GM18519 (cell line): Measurements from ENCODE around the gene PKHD1.
"Not testable (repeated sequence)": the region's sequence is repeated elsewhere in the genome, so short reads cannot be mapped to it uniquely, and the experiment has no call there.

Experiments used
- ATAC-seq: cut with Tn5 transposase; IDR thresholded peaks from one replicate; pipeline ENCODE4 v1.9.1; 2021; ENCODE audit warnings: mild to moderate bottlenecking, moderate library complexity; ENCODE audit not compliant: unreplicated experiment, low FRiP score

Gene PKHD1

DNA sequence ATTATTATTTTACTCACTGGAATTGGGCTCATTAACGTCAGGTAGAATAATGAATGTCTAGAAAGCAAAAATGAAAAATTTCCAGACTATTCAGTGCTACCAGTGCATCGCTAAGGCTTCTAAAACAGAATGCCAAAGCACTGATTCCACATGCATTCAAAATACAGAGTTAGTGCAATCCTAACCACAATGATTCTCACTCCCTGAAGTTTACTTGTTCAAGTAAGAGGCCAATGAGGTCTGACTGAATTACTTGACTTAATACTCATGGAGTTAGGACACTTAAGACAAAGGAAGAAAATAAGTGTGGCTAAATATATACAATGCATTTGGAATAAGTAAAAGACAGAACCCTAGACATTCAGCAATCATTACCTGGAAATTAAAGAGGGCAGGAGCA is 220.5 kb downstream of the PKHD1 start:
- ATAC-seq: no peak

DNA sequence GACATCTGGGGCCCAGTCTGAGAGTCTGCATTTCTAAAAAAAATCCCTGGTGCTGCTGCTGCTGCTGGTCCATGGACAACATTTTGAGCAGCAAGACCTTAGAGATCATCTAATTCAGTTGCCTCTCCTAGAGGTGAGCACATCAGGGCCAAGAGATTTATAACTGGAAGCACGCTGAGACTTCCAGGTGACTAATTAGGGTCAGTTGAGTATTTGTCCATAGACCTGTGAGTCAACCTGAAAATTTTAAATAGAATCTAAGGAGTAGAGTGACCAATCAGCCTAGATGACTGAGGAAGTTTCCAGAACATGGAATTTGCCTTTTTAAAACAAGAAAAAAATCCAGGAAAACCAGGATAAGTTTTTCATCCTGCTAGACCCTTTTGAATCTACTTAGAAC is 221.4 kb downstream of the PKHD1 start:
- no peak for ATAC-seq

DNA sequence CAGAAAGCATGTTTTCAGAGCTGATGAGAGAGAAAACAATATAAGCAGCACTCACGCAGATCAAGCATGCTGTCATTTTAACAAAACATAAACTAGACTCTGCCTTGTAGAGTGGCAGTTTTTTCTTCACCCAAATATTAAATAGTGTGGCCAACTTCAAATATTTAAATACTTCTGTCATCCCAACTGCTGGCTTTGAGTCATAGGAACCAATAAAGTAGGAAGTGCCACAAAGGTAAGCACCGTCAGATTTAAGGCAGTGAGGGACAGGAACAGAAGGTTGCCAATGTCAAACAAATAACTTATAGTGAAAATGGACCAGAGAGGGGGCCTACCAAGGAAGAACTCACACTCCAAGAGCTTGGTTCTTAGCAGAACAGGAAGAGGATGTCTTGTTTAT is 222.2 kb downstream of the PKHD1 start:
- no peak for ATAC-seq

DNA sequence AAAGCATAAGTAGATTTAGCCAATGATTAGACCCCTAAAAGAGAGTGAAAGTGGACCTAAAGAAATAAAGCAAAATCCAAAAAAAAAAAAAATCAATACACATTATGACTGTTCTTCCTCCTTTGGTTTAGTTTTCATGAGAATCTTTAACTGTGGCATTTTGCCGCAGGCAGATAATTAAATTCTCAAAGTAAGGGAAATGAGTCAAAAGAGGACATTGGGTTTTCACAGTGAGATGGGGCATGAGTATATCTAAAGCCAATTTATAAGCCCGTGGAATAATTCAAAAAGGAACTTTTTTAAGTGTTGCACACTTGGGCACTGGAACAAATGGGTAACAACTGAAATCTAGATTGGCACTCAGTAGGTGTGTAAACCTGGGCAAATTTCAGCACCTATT is 230.3 kb downstream of the PKHD1 start:
- no peak for ATAC-seq

DNA sequence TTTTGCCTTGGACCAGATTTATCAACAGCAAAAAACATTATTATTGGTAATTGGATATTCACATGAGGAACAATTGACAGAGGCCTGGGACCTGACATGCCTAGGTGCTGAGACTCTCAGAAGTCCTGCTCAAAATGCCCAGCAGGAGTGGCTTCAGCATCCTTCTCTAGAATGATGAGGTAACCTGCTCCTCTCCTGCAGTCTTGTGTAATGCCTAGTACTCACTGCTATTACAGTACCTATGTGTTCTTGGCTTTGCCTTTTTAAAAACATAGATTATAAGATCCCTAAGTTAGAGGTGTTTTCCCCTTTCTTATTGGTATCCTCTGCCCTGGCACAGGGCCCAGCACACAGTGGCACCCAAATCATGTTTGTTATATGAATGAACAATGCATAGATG is 230.9 kb downstream of the PKHD1 start:
- ATAC-seq: no peak

DNA sequence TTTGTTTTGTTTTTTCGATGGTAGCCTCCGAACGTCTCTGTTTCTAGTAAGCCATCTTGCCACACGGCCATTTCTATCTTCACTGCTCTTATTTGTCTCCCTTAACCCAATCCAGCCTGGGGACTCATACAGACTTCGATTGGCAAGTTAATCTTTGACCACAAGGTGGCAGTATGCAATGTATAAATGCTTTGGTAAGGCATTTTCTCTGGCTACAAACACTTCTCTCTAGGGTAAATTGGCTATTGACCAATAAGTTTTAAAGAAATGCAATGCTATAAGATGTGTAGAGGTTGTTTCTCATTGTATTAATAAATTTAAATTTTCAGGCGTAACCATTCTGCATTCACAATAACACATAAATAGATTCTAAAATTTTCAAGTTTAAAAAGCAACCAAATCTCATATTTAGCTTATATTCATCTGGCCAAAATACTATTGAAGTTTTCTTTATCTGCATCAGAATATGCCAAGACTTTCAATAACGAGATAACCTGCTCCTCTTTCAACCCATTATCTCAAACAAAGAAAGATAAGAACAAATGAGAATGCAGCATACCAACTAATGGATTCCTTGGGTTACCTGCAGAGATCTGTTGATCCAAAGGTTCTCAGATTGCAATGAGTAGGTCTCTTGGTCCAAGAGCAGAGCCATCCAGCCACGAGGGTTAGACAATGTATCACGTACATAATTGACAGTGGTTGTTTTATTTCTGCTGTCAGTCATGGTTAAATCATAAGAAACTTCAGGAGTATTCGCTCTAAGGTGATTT is 231.9 kb downstream of the PKHD1 start:
- ATAC-seq: peak; percentile 79

DNA sequence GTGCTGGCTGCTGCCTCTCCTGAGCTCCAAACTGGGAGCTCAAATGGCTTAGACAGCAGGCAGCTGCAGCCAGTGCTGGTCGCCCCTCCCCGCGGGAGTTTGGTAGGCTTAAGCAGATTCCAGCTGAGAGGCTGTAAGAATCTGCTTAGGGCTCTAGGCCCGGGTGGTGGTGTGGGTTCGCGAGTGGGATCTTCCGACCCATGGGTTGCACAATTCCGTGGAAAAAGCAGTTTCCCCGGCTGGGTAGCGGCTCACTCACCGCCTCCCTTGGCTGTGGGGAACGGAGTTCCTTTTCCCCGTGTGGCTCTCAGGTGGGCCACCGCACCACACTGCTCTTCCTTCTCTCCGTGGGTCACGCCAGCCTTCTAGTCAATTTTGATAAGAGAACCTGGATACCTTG is 232.5 kb downstream of the PKHD1 start:
- no peak for ATAC-seq

DNA sequence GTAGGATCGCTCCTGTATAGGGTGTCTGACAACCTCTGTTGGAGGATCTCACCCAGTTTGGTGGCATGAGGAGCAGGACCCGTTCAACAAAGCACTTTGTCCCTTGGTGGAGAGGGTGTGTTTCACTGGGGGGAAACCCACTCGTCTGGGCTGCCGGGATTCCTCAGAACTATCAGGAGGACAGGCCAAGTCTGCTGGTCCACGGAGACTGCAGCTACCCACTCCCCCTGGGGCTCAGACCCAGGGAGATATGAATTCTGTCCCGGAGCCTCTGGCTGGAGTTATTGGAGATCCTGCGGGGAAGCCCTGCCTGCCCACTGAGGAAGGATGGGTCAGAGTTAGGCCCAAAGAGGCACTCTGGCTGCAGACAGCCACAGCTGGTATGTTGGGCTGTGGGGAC is 233.1 kb downstream of the PKHD1 start:
- ATAC-seq: no peak

DNA sequence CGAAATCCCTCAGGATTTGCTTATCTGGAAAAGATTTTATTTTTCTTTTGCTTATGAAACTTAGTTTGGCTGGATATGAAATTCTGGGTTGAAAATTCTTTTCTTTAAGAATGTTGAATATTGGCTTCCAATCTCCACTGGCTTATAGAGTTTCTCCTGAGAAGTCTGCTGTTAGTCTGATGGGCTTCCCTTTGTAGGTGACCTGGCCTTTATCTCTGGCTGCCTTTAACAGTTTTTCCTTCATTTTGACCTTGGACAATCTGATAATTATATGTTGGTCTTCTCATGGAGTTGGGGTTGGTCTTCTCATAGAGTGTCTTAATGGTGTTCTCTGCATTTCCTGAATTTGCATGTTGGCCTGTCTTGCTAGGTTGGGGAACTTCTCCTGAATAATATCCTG is 234.3 kb downstream of the PKHD1 start:
- not testable (repeated sequence) for ATAC-seq

DNA sequence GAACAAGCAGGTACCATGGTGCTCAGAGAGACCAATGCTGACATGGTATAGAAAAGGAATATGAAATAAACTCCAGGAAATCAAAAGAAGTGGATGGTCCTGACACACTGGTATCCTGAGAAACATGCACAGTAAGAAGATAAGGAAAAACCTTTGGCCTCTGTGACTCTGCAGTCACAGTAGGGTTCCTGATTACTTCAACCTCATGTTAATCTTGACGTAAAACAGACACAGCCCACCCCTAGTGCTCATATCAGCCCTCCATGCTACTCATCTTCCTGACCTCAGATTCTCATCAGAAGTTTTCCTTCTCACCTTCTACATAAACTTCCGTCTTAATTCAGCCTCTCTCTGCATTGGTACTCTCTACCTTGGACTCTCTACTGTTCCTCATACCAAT is 240.9 kb downstream of the PKHD1 start:
- no peak for ATAC-seq

DNA sequence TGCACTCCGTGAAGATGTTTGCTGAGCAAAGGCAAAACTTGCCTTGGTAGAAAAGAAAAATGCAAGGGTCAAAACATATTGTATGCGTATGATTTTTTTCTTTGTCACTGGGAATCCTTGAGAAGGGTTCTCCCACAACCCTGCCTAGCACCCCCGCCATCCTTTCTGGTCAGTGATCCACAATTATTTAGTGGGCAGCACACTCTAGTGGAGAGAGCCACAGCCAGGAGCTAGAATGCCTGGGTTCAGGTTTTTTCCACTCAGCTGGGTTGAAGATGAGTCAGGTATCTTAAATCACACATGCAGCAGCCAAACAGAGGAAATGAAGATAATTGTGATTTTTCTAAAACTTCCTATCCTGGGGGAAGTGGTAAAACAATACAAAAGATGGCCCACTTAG is 243.1 kb downstream of the PKHD1 start:
- no peak for ATAC-seq

DNA sequence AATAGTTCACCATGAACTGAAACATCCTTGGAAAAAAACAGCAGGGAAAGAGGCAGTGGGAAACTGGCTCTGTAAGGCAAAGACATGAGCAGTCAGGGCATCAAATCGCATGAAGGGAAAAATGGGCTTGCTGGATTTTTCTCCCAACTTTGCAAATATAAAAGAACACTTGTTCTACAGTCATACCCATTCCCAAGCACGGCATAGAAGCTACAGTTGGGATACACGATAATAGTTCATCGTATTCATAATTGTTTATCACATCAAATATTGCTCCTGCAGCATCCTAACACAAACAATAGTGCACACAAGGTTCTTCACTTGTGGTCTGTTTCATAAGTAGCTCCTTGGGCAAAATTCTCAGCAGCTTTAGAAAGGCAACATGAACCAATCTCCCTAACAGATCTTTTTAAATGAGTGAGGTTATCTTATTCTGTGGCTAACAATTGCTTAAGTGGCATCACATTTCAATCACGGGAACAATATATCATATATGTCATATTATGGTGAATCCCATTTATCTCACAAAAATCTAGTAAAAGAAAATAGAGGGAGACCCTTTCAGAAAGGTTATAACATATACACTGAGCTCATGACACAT is 243.9 kb downstream of the PKHD1 start:
- no peak for ATAC-seq

DNA sequence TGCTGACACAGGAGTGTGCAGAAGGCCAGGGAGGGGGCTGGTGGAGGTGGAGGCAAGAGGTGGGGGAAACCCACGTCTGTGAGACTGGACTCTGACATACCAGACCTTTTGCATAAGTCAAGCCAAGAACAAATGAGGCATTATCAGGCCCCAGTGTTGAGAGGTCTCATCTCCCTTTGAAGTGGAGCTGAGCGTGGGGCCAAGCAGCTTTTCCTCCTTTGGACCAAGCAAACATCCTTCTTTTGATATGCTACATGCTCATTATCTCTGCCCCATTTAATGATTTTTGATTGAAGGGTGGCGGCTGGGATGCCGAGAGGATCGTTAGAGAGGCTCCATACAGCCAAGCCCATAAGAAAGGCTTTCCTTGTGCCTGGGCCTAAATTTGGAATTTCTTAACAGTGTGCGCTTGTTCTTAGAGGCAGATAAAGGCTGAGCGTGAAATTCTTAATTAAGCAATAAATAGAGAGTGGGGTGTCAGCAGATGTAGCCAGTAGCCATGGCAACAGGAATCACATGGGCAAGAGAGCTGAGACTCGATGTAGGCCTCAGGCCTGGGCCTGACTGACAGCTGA is 244.5 kb downstream of the PKHD1 start:
- ATAC-seq: no peak

DNA sequence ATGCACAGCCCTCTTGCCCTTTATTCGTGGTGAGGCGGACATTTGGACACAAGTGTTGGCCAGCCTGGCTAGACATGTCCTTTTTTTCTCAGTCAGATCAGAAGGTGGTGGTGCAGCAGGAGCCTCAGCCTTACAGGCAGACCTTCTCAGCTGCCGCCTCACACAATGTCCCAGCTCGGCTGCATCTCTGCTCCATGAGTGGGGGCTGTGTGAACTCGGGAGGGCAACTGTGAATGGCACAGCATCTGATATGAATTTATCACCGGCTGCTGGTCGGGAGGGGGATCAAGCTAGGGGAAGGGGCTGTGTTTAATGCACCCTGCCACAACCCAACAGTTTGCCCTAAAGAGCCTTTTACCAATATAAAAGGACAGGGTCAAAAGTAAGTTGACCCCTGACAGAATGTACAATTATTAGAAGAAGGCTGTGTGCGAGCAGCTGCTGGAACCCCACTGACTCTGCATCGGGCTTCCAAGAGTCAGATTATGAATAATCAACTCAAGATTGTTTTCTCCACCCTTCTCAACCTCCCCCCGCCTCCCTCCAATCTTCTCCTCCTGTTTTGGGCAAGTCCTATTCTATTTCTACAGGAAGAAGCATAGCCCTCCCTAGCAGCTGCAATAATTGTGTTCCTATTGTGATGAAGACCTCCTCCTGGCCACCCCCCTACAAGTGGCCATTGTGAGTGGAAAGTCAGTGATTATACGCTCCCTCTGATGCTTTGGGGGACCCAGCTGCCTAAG is 245.2 kb downstream of the PKHD1 start:
- no peak for ATAC-seq

DNA sequence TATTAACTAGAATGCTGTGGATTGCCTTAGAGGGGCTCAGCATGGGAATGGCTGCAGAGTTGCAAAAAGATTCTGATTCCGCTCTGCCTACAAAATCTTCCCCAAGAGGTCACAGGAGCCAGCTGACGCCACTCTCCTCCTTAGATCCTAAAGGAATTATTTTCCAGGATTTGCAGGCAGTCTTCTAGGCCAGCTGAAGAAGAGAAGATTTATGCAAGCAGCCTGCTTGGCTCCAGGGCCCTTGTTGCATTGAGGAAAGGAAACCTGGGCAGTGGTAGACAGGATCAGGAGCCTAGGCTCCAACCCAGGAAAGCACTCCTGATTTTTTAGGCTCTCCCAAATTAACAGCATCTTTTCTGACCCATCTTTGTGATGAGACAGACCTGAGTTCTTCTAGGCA is 245.8 kb downstream of the PKHD1 start:
- ATAC-seq: no peak

DNA sequence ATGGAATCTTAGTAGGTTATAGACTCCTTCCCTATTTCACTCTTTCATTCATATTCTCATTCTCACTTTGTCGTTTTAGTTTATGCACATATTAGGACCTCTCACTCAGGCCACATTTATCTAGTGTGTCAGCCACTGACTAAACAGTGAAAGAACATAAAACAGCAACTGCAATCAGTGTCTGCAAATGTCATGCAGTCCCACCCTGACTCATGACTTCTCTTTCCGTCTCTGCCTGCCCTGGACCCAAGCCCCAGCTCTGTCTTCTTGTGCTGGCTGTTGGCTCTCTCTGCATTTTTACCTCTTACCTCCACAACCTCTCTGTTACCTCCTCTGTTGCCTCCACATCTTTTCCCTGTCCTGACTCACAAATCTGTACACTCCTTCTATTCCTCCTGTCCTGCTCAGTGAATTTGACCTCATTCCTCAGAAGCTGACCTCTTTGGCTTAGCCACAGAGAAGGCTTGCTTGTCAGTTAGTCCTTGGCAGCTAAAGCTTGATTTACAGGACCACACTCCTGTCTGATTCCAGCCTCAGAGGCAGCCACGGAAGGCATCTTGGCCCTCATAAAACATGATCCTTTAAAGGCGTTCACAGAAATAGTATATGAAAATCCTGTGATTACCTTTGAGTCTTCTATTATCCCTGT is 247.6 kb downstream of the PKHD1 start:
- no peak for ATAC-seq

DNA sequence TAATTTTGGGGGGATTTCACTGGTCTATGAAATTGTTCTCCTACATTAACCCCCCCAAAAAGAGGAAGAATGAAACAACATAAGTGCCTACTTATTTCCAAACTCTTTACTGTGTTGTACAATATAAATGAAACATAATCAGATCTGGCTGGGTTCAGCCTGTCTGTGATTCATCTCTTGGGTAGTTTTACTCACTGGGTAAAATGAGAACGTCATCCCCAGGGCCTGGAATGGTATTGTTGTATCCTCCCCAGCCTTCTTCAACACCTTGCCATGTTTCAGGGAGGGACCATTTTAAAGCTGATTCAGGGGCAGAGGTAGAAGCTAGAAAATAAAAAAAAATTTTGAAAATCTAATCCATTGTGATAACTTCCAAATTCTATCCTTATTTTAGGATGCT is 256.7 kb downstream of the PKHD1 start:
- ATAC-seq: no peak

DNA sequence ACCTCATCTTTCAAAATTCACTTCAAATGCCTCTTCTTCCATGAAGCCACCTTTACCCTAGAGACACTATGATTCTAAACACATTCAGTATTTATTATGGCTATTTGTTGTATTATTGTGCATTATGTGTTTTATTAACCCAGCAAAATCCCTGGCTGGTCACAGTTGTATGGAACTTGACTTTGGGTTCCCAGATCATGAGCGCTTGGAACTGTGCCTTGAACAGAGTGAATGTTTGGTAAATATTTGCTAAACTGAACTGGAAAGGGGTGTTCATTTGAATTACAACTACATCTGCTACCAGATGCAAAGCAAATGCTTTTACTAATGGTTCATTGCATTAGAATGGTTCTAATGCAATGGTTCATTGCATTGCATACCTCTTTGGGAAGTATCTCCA is 259.8 kb downstream of the PKHD1 start:
- no peak for ATAC-seq

DNA sequence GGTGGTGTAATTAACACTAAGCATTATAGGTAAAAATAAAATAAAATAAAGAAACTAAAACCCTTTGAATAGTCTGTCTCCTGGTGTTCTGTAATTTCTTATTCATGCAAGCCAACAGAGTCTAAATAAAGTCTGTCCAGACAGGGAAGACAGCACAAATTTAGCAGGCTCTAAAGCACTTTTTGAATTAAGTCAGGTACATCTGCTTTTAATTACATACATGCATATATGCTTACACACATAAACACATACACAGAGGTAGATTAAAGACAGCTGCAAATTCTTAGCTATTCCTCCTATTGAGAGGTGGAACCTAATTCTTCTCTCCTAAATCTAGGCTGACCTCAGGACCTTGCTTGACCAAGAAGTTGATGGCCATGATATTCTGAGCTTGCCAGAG is 262.5 kb downstream of the PKHD1 start:
- ATAC-seq: no peak

DNA sequence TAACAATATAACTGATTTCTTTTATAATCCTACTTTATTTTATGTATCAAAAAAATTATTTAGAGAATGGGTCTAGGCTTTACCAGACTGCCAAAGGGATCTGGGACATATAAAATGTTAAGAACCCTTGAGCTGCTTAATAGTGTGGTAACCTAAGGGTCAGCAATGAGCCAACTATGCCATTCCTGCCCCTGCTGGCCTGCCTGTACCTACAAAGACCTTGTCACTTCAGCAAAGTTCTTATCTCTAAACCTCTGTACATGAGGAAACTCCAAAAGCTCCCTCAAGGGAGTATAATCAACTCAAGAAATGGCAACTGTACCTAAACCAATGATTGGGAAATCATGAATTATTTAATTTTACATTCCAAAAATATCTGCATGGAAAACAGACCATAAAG is 266.9 kb downstream of the PKHD1 start:
- no peak for ATAC-seq

DNA sequence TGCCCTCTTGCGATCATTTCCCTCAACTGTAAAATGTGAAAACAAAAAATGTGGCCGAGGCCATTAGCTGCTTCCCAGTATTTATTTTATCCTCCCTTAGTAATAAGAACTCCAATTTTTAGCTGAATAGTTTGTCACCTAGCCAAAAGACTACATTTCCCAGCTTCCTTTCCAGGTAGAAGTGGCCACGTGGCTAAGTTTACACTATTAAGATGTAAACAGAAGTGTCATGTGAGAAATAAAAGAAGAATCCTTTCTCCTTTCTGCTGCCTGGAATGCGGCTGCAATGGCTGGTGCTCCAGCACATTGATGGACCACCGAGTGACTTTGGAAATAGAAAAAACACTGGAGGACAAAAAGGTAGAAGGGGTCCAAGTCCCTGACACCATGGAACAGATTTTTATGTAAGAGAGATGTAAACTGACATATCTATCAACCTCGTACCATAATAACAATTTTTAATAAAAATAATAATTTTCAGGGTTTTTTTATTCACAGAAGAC is 268.8 kb downstream of the PKHD1 start:
- ATAC-seq: no peak
